ENCODE data around the gene KLF11.
A peak's percentile ranks its signal among the peaks of the same experiment; 100 is the strongest.

KLF11 gene

DNA sequence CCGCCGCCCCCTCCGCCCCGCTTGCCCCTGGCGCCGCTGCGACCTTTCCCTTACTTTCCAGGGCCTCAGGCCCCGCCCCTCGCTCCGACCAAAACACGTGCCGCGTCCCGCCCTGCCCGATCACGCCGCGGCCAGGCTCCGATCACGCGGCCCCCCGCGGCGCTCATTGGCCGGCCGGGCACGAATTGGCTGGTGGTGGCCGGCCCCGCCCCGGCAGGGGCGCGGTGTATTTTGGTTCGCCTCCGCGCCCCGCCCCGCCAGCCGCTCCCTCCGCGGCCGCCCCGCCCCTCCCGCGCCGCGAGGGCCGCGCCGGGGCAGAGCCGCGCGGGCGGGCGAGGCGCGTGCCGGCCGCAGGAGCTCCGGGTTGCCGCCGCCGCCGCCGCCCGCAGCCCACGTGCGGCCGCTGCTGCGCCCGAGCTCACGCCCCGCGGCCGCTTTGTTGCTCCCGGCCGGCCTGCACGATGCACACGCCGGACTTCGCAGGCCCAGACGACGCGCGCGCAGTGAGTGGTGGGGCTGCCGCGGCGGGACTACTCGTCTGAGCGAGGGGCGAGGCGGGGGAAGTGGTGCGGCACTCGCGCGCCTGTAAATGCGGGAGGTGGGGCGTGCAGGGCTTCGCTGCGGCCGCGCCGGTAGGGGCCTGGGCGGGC is at the start of gene KLF11:
Gene KLF11 (plus strand): TSS at position 295 of the 650 bp plus-strand sequence. CDS start 167 bp downstream, at position 462.
- DNase-seq: peak; percentile 70 to 96

DNA sequence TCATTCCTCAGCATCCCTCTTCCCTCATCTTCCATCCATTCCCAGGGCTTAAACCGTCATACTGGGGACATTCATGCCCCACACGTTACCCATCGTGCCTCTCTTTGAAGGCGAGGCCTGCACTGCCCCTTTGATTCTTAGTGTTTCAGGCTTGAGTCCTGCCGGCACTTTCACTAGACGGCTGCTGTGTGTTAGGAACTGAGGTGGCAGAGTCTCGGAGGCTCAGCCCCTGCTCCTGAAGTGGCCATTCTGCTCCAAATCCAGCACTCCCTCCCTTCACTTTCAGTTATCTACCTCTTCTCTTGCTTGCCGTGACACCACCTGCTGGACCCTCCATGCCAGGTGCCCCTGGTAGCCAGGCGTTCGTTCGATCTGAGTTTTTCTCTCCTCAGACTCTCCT is 48.9 kb upstream of the KLF11 start:
- DNase-seq: no peak

DNA sequence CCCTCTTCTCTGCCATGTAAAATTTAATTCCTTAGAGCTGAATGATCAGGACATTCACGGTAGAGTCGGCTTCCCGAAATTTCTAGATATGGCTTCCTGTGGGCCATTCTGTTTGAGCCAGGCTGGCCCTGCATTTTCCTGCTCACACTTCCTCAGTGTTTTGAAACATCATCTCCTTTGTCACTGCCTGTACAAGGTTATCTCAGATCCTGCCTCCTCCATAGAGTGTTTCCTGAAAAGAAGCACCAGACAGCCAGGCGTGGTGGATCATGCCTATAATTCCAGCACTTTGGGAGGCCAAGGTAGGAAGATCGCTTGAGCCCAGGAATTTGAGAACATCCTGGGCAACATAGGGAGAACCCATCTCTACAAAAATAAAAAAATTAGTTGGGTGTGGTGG is 48.3 kb upstream of the KLF11 start:
- no peak for DNase-seq

DNA sequence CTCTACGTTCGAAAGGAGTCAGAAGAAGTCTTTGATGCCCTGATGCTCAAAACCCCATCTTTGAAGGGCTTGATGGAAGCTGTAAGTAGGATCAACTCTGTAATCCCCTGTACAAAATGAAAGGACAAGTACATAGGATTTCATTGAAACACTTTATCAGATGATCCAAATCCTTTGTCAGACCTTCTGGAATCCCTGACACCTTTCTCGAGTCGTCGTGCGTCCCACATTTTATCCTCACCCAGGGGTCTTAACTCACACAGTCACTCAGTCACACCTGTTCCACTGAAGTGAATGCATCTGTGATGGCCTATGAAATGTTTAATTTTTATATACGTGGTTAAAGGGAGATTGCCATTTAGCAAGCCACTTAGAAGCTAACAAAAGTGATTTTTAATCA is 47.0 kb upstream of the KLF11 start:
- no peak for DNase-seq

DNA sequence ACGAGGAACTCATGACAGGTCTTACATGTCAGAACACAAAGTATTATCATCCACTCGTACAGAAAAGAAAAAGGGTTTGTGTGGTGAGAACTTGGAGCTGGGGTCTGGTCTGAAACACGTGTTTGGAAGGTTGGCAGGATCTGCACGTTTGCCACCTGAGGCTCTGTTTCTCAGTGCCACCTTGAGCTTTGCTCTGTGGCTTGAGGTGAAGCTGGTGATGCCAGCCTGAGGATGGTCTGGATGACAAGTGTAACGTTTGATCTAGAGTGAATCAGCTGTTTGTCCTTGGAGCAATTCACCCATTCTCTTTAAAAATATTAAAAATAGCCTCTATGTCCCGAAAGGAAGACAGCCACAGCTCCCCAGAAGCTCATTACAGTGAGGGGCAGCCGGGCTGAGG is 45.4 kb upstream of the KLF11 start:
- no peak for DNase-seq

DNA sequence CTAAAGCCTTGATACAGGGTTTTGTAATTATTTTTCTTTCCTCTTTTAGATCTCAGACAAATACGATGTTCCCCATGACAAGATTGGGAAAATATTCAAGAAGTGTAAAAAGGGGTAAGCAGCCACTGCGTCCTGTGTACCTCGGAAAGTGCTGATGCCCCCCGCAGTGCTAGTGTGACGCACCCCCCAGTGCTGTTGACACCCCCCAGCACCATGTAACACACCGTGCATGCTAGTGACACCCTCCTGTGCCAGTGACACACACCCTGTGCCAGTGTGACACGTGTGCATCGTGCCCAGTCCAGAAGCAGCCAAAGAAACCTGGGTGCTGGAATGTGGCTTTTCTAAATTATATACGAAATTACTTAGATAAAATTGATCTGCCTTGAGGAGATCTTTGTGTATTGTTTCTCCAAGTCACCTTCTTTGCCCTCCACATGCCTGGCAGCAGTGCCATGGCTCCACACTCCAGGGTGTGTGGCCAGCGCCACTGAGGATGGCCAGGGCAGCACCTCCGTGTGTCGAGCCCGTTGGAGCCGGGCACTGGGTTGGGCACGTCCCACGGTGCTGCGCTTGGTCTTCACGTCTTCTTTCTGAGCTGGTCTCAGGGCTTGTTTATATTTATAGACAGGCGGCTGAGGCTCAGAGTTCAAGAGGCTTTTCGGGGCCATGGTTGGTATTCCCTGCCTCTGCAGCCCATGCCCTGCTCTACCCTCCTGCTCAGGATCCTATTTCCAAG is 44.3 kb upstream of the KLF11 start:
- no peak for DNase-seq

DNA sequence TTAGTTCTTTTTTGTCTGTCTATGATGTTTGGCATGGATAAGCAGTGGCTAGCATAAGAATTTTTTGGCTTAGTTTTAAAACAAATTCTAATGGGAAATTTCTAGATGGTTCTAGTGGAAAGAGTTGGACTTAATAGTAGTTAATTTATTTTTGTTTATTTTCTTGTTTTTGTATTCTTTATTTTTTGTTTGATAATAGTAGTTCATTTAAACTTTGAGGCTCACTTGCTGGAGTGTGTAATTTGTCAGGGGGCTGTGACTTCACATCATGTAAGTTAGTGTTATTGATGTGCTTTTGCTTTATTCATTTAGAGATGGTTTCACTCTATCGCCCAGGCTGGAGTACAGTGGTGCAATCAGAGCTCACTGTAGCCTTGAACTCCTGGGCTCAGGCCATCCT is 43.7 kb upstream of the KLF11 start:
- no peak for DNase-seq

DNA sequence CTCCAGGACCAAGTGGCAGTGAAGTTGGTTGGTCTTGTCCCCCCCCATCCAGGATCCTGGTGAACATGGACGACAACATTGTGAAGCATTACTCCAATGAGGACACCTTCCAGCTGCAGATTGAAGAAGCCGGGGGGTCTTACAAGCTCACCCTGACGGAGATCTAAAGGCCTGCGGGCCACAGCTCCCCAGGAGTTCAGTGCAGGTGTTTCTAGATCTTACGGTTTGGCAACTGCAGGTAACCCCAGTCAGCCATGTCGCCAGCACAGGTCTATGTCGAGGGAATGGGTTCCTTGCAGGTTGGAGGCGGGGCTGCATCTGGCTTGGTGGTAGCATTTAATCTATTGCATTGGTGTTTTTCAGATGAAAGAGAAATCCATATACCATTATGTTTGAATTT is 42.8 kb upstream of the KLF11 start:
- DNase-seq: no peak

DNA sequence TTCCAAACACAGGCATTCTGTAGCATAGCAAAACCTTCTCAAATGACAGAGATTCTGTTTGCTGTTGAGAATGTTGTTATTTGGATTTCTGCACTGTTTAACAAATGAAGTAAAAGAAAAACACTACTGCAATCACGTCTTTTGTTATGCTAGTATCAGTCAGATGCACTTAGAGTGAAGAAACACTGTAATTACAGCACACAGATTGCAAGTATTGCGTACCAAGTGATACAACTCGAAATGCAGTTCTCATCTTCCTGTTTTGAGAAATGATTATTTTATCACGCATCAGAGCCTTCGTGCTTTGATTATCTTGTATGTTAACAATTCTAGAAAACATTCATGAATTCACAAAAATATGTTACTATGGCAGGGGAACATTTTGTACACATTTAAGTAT is 41.8 kb upstream of the KLF11 start:
- DNase-seq: no peak

DNA sequence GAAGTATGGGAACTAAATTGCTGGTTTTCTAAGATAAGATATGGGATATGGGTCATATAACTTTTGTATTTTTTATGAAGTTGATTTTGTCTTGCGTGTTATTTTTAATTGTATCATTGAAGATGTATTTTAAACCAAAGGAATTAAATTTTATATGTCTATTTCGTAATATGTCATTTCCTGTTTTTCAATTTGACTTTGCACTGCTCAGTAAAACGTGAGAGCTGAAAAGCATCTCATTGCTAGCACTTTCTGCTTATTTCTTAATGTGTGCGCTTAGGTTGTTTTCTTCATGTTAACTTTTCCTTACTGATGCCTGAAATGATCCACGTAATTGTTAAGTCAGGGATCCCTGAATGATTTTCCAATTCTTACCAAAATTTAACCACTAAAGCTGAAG is 41.2 kb upstream of the KLF11 start:
- no peak for DNase-seq

DNA sequence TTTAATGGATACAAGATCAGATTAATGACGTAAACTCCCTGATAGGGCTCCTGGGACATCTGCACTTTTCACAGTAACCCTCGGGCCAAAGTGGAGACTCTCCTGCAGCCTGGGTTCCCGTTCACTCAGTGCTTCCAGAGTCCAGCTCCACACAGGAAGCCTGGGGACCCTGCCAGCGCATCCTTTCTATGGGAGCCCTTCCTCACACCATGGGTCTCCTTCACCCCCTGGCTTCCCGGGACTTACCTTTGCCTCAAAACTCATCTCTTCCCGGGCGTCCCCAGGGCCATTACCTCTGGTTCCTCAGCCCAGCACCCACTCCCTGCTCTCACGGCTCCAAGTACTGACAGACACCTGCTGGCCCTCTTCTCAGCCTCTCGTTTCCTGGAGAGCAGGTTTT is 40.7 kb upstream of the KLF11 start:
- DNase-seq: no peak

DNA sequence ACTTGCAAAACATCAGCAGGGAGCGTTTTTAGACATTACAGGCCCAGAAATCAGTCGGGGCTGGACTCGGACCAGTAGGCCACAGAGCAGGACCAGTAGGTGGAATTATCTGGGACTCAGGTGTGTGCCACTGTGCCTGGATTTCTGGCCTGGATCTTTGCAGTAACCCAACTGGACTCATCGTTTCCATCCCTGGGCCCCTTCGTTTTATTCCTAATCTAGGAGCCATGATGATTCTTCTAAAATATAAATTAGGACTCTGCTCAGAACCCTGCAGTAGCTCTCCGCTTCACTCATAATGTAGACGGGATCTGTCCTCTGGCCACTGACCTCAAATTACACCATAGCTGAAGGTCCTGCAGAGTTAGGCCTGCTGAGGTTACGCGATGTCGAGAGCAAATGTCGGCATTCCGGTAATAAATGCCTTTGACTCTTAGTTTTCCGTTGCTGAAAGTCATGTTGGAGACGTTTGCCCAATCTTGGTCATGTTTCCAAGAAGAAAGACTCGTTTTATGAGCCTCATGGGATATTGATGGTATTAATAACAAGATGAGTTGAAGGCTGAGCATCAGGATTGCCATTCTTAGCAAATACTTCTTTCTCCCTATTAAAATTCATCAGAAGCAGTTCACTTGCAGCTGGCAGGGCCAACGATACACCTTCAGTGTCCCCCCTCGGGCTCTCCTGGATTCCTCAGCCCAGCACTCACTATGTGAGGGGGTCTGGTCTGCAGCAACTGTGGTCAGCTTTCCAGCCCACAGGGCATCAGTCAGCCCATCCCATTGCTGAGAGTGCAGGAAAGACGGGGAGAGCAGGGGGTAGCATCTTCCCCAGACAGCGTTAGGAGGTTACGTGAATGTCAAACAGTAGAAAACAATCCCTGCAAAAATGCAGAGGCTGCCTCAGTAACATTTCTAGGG is 39.9 kb upstream of the KLF11 start:
- no peak for DNase-seq

DNA sequence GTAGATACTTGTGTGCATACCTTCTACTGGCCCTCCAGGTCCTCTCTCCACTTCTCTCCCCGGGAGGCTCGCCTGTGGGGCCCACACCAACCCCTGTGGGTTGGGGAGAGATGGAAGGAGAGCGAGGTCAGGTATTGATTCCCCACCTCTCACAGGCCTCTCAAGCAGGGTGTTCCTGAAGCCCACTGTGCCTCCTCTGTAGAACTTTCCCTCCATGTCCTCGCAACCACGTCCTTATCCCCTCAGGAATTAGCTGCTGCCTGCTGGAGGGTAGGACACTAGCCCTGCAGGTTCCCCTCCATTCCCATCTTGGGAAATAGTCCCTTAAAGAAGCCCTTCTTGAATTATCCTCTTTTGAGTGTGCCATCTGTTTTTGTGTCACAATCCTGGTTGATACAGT is 38.9 kb upstream of the KLF11 start:
- no peak for DNase-seq

DNA sequence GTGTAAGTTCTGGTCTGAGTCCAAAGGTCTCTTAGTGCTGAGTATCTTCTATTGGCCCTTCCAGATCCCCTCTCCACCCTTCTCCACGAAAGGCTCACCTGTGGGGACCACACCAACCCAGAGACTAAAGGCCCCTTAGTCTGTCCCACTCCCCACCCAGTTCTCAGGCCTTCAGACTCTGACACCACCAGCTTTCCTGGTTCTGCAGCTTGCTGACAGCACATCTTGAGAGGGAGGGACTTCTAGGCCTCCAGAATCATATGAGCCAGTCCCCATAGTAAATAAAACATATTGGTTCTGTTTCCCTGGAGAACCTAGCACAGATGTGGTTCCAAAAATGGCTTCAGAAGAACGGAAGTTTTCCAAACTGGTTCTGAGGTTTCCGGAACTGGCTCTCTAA is 38.5 kb upstream of the KLF11 start:
- DNase-seq: no peak

DNA sequence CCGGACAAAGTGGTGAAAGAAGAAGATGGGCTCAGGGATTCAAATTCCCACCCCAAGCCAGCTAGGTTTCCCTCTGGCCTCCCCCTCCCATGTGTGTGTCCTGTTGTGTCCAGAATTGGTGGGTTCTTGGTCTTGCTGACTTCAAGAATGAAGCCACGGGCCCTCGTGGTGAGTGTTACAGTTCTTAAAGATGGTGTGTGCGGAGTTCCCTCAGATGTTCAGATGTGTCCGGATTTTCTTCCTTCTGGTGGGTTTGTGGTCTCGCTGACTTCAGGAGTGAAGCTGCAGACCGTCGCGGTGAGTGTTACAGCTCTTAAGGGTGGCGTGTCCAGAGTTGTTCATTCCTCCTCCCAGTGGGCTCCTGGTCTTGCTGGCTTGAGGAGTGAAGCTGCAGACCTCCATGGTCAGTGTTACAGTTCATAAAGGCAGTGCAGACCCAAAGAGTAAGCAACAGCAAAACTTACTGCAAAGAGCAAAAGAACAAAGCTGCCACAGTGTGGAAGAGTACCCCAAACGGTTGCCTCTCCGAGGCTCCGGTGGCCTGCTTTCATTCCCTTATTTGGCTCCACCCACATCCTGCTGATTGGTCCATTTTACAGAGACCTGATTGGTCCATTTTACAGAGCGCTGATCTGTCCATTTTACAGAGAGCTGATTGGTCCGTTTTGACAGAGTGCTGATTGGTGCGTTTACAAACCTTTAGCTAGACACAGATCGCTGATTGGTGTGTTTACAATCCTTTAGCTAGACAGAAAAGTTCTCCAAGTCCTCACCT is 37.7 kb upstream of the KLF11 start:
- DNase-seq: no peak

DNA sequence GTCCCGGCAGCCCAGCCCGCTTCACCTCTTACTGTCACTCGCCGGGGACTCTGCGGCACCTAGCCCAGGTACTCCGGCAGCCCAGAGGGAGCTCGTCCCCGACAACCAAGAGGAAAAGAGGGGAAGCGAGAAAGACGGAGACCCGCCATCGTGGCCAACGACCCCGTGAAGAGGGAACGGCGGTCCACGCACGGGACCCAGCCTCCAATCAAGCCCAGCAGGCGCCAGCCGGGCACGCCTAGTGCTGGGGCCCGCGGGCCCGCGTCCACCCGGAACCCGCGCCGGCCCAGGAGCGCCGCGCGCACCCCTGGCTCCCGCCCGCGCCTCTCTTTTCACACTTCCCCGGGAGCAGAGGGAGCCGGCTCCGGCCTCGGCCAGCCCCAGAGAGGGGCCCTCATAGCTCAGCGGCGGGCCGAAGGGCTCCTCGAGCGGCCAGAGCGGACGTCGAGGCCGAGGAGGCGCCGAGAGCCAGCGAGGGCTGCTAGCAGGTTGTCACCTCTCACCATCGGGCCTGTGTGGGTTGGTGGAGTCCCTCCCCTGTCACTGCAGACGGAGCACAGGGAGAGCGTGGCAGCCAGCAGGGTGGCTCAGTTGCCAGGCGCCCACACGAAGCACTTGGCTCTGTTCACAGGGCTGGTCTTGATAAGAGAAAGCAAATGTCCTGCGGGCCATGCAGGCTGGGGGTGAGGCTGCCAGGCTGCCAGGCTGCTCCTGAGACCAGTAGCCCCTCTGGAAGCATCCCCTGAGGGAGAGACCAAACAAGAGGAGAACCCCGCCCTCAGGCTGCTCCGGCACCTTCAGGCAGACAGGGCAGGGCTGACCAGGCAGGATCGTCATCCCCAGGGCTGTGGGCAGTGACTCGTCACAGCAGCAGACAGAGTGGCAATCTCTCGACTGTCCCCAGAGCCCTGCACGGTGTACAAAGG is 36.9 kb upstream of the KLF11 start:
- DNase-seq: no peak

DNA sequence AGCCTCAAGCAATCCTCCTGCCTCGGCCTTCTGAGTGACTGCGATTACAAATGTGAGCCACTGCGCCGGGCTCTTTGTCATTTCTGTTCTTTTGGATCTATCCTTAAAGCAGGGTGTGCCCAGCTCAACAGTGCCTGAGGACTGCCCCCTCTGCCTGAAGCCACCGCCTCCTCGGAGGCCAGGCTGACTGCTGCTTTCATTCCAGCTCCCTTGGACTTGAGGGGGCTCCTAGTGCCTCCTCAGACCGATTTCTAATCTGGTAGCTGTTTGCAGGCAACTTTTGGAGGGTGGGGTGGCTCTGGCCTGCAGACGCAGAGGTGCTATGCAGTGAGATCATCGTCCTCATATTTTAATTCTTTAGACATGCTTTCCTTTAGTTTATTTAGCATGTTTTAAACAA is 35.9 kb upstream of the KLF11 start:
- no peak for DNase-seq

DNA sequence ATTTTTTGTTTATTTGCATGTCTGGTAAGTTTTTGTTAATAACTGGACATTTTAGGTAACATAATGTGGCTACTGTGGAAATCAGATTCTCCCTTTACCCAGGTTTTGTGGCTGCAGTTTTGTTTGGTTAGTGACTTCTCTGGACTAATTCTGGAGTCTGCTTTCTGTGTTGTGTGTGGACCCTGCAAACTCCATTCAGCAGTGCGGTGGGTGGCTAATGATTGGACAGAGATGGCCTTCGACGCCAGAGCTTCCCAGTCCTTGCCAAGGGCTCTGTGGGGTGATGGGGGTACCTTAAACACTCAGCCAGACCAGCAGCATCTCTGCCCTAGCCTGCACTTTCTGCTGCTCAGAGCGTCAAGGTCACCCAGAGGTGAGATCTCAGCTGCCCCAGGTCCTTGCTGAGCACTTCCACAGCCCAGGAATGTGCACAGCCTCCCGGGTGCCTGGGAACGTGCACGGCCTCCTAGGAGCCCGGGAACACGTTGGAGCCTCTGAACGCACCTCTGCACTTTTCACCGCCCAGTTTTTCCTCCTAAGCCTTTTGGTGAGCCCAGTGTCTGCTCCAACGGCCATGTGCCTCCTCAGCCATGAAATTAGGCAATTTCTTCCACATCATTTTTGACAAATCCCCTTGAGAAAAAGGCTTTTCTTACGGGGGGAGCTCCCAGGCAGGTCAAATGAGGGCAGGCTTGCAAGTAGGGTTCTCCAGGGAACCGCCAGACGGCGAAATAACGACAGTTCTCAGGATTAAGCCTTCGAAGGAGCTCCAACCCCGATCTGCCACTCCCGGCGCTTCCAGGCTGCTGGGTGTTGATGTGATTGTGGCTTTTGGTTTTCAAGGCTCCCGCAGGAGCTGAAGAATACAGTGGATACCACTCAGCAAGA is 35.2 kb upstream of the KLF11 start:
- no peak for DNase-seq

DNA sequence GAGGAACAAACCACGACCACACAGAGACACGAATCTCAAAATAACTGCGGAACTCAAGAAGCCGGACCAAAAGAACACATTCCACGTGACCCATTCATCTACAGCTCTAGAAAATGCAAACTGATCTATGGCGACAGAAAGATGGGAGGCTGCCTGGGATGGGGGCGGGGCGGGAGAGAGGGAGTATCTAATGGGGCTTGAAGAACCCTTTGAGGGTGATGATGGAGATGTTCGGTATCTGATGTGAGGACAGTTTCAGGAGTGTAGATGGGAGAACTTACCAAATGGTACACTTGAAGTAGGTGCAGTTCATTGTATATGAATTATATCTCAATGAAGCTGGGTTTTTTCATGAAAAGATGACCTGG is 34.6 kb upstream of the KLF11 start:
- no peak for DNase-seq

DNA sequence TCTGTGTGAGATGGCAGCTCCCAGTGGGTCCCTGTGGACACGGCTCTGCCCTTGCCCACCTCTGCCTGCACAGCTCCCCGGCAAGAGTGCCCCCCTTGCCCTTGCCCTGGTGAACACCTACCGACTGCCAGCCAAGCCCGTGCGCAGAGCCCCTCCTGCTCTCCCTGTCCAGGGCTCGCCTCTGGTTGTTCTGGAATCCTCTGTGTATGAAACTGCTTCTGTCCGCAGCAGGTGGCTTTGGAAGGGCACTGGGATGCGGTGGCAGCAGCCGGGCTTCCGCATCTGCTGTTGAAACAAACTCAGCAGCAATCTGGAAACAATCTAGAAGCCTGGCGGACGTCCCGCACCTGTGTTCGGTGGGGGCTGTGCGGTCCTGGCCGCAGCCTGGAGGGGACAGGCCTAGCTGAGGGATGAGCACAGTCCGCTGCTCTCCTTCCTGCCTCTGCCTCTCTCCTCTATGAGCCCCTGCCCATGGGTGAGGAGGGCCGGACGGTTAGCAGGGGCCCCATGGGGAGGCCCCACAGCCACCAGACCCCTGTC is 34.0 kb upstream of the KLF11 start:
- DNase-seq: no peak
